ENCODE results near the gene LDAH. TPM values are rescaled to one million over a fixed set of nuclear protein-coding genes. Genes with fewer than 3 reads are reported as not detected.

LDAH gene
- total and polyA plus RNA-seq, 2 experiments from 2014 or later, result 13.2 to 27.6 TPM

- H3K9ac ChIP-seq, result no peak overlapping the region
- no peak overlapping the region for H3K27ac ChIP-seq
- no peaks in the 10 kb centered on the region for H3K36me3 ChIP-seq (ENCODE audit: low read depth)
- DNase-seq, result no peak
- in situ Hi-C loops (cut with MboI), result no loop called here
- 13 to 16% methylated on average over 13 of the region's 13 CpGs for WGBS, 2 experiments (ENCODE audit: low coverage in 1 of 2, low lambda C conversion rate in 2 of 2, missing lambda C conversion rate in 2 of 2)
- H3K27me3 ChIP-seq (replicated peaks; ENCODE audit: insufficient read depth), result peaks cover 56% of the 10 kb centered on the region
- H3K4me2 ChIP-seq (ENCODE audit: unreplicated experiment), result no peak overlapping the region
- H4K20me1 ChIP-seq (ENCODE audit: insufficient read depth), result no peaks in the 10 kb centered on the region
- H2AFZ ChIP-seq, result no peak overlapping the region
- H3K79me2 ChIP-seq (ENCODE audit: insufficient read depth), result no peaks in the 10 kb centered on the region
- 0 out of 2 replicates have a peak, but pooled peaks cover 5% of the 10 kb centered on the region for H3F3A ChIP-seq (ENCODE audit: insufficient read depth)
- no peaks in the 10 kb centered on the region; the same call in 1 of the 2 replicates for H3K4me1 ChIP-seq (ENCODE audit: insufficient read depth)
- no peaks in the 10 kb centered on the region for H3K9me2 ChIP-seq (ENCODE audit: insufficient read depth)
- no peak overlapping the region for H3K4me3 ChIP-seq
- TF ChIP-seq EZH2 (IDR thresholded peaks at IDR 0.05; ENCODE audit: insufficient read depth, poor library complexity, severe bottlenecking) (peak; percentile 84), EZH2phosphoT487 (IDR thresholded peaks at IDR 0.05; ENCODE audit: insufficient read depth, low read depth) (no peak)
- H3K9me3 ChIP-seq (ENCODE audit: low read depth), result no peaks in the 10 kb centered on the region
These were observed 151.2 kb downstream of the LDAH start for GRCh38 chr2:20671736-20672080.

- Histone ChIP-seq H3K27ac (no peak overlapping the region), H3K79me2 (ENCODE audit: insufficient read depth) (no peaks in the 10 kb centered on the region), H3K9me3 (ENCODE audit: low read depth) (no peaks in the 10 kb centered on the region), H4K20me1 (ENCODE audit: insufficient read depth) (no peaks in the 10 kb centered on the region), H3F3A (ENCODE audit: insufficient read depth) (0 out of 2 replicates have a peak, but pooled peaks cover 5% of the 10 kb centered on the region), H3K9ac (no peak overlapping the region), H3K4me3 (no peak overlapping the region), H3K9me2 (ENCODE audit: insufficient read depth) (no peaks in the 10 kb centered on the region), H3K4me1 (ENCODE audit: insufficient read depth) (no peaks in the 10 kb centered on the region; the same call in 1 of the 2 replicates), H2AFZ (no peak overlapping the region), H3K27me3 (replicated peaks; ENCODE audit: insufficient read depth) (peaks cover 62% of the 10 kb centered on the region), H3K36me3 (ENCODE audit: low read depth) (no peaks in the 10 kb centered on the region), H3K4me2 (ENCODE audit: unreplicated experiment) (no peak overlapping the region)
- in situ Hi-C loops (cut with MboI), result no loop called here
- WGBS, 2 experiments (ENCODE audit: low coverage in 1 of 2, low lambda C conversion rate in 2 of 2, missing lambda C conversion rate in 2 of 2), result 8 to 10% methylated on average over 41 to 58 of the region's 60 CpGs
- peak; percentile 11 for DNase-seq
- TF ChIP-seq EZH2 (IDR thresholded peaks at IDR 0.05; ENCODE audit: insufficient read depth, poor library complexity, severe bottlenecking), result no peak
- 0 out of 2 replicates have a peak, but pooled peaks have one; percentile 49 for TF ChIP-seq EZH2phosphoT487 (IDR thresholded peaks at IDR 0.05; ENCODE audit: insufficient read depth, low read depth)
These were observed 151.7 kb downstream of the LDAH start for GRCh38 chr2:20671036-20671735.

DNA sequence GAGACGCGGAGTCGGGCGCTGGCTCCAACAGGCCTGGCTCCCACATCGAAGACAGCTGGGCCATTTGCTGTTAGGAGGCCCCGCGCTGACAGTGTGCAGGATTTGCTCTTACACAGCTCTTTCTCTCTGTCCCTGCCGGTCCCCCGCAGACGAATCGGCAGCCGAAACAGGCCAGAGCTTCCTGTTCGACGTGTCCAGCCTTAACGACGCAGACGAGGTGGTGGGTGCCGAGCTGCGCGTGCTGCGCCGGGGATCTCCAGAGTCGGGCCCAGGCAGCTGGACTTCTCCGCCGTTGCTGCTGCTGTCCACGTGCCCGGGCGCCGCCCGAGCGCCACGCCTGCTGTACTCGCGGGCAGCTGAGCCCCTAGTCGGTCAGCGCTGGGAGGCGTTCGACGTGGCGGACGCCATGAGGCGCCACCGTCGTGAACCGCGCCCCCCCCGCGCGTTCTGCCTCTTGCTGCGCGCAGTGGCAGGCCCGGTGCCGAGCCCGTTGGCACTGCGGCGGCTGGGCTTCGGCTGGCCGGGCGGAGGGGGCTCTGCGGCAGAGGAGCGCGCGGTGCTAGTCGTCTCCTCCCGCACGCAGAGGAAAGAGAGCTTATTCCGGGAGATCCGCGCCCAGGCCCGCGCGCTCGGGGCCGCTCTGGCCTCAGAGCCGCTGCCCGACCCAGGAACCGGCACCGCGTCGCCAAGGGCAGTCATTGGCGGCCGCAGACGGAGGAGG lies 152.4 kb downstream of the LDAH start:
- 0 out of 2 replicates have a peak, but pooled peaks cover 3% of the 10 kb centered on the region for H3F3A ChIP-seq (ENCODE audit: insufficient read depth)
- WGBS, 2 experiments (ENCODE audit: low coverage in 1 of 2, low lambda C conversion rate in 2 of 2, missing lambda C conversion rate in 2 of 2), result 6% methylated on average over 60 to 79 of the region's 83 CpGs
- H2AFZ ChIP-seq, result peak overlapping the region; percentile 38; the same call in 1 of the 2 replicates
- H3K9me3 ChIP-seq (ENCODE audit: low read depth), result no peaks in the 10 kb centered on the region
- TF ChIP-seq EZH2 (IDR thresholded peaks at IDR 0.05; ENCODE audit: insufficient read depth, poor library complexity, severe bottlenecking), result peak; percentile 69
- TF ChIP-seq EZH2phosphoT487 (IDR thresholded peaks at IDR 0.05; ENCODE audit: insufficient read depth, low read depth), result no peak
- no peaks in the 10 kb centered on the region for H3K79me2 ChIP-seq (ENCODE audit: insufficient read depth)
- no peaks in the 10 kb centered on the region for H3K36me3 ChIP-seq (ENCODE audit: low read depth)
- H4K20me1 ChIP-seq (ENCODE audit: insufficient read depth), result no peaks in the 10 kb centered on the region
- no peak overlapping the region for H3K4me2 ChIP-seq (ENCODE audit: unreplicated experiment)
- no peaks in the 10 kb centered on the region for H3K9me2 ChIP-seq (ENCODE audit: insufficient read depth)
- peak; percentile 37 for DNase-seq
- H3K27me3 ChIP-seq (replicated peaks; ENCODE audit: insufficient read depth), result peaks cover 69% of the 10 kb centered on the region
- in situ Hi-C loops (cut with MboI), result no loop called here
- no peak overlapping the region for H3K9ac ChIP-seq
- no peaks in the 10 kb centered on the region; the same call in 1 of the 2 replicates for H3K4me1 ChIP-seq (ENCODE audit: insufficient read depth)
- no peak overlapping the region for H3K4me3 ChIP-seq
- no peak overlapping the region for H3K27ac ChIP-seq

- WGBS, 2 experiments (ENCODE audit: low coverage in 1 of 2, low lambda C conversion rate in 2 of 2, missing lambda C conversion rate in 2 of 2), result 66% methylated on average over 40 to 45 of the region's 45 CpGs
- Histone ChIP-seq H3K9me3 (ENCODE audit: low read depth) (no peaks in the 10 kb centered on the region), H3K4me3 (no peak overlapping the region), H3K9me2 (ENCODE audit: insufficient read depth) (no peaks in the 10 kb centered on the region), H3K27me3 (replicated peaks; ENCODE audit: insufficient read depth) (peaks cover 76% of the 10 kb centered on the region), H3K4me1 (ENCODE audit: insufficient read depth) (no peaks in the 10 kb centered on the region), H3F3A (ENCODE audit: insufficient read depth) (no peaks in the 10 kb centered on the region), H3K36me3 (ENCODE audit: low read depth) (no peaks in the 10 kb centered on the region), H3K4me2 (ENCODE audit: unreplicated experiment) (no peak overlapping the region), H3K9ac (no peak overlapping the region), H3K79me2 (ENCODE audit: insufficient read depth) (no peaks in the 10 kb centered on the region), H3K27ac (no peak overlapping the region), H2AFZ (no peak overlapping the region), H4K20me1 (ENCODE audit: insufficient read depth) (no peaks in the 10 kb centered on the region)
- TF ChIP-seq EZH2 (IDR thresholded peaks at IDR 0.05; ENCODE audit: insufficient read depth, poor library complexity, severe bottlenecking) (no peak), EZH2phosphoT487 (IDR thresholded peaks at IDR 0.05; ENCODE audit: insufficient read depth, low read depth) (0 out of 2 replicates have a peak, but pooled peaks have one; percentile 14)
- DNase-seq, result no peak
- in situ Hi-C loops (cut with MboI), result no loop called here
These were observed 153.2 kb downstream of the LDAH start for GRCh38 chr2:20669562-20670314.

All from GM23248 (cell line).